ENCODE results near the gene NF1.

GRCh38 chr17:31413081-31413799, 318.5 kb downstream of the NF1 start:
- TF ChIP-seq CTCF (IDR thresholded peaks at IDR 0.05) (no peak), POLR2A (IDR thresholded peaks at IDR 0.05) (no peak)

Measured in testis (tissue), 2 donors.